Naive B cell (primary cell): ENCODE measurements around the gene NCAN. TPM values are rescaled to one million over a fixed set of nuclear protein-coding genes. Genes with fewer than 3 reads are reported as not detected.
"Not testable (repeated sequence)": the region's sequence is repeated elsewhere in the genome, so short reads cannot be mapped to it uniquely, and the experiment has no call there.

Source experiments
- ATAC-seq, 2 donors: fragments of 150-1000 bp; cut with Tn5 transposase; 2 replicates each; pipeline ENCODE4 v1.10.0; 2021; ENCODE audit warnings: low read depth in 2 of 2, mild to moderate bottlenecking in 2 of 2, moderate library complexity in 2 of 2
- DNase-seq: peaks from one replicate; pipeline ENCODE4 v3.0.0; 2022
- H3K27ac Mint-ChIP-seq, 6 donors: one replicate each; pipeline ENCODE4 v1.8.0; 2020 to 2022; ENCODE audit warnings: mild to moderate bottlenecking in 6 of 6, mixed read lengths in 6 of 6, moderate library complexity in 5 of 6, inconsistent platforms in 2 of 6
- H3K27me3 Mint-ChIP-seq, 3 donors: one replicate each; pipeline ENCODE4 v1.8.0; 2021 to 2022; ENCODE audit warnings: mixed read lengths in 3 of 3, mild to moderate bottlenecking in 1 of 3
- H3K36me3 Mint-ChIP-seq, 2 donors: one replicate each; pipeline ENCODE4 v1.8.0; 2020 to 2022; ENCODE audit warnings: mixed read lengths in 2 of 2, inconsistent platforms in 1 of 2, mild to moderate bottlenecking in 1 of 2
- H3K4me1 Mint-ChIP-seq, 3 donors: one replicate each; pipeline ENCODE4 v1.8.0; 2020 to 2022; ENCODE audit warnings: mixed read lengths in 3 of 3, inconsistent platforms in 1 of 3, mild to moderate bottlenecking in 1 of 3, moderate library complexity in 1 of 3
- H3K4me3 Mint-ChIP-seq, 8 donors: one replicate each; pipeline ENCODE4 v1.8.0; 2020 to 2022; ENCODE audit warnings: mild to moderate bottlenecking in 8 of 8, mixed read lengths in 8 of 8, moderate library complexity in 8 of 8, inconsistent platforms in 2 of 8
- H3K9me3 Mint-ChIP-seq, 7 donors: one replicate each; pipeline ENCODE4 v1.8.0; 2020 to 2022; ENCODE audit warnings: mixed read lengths in 7 of 7, mild to moderate bottlenecking in 5 of 7, inconsistent platforms in 2 of 7, moderate library complexity in 1 of 7
- polyA plus RNA-seq, 6 donors: library from polyadenylated mRNA; unstranded; fragments of 300-500 nt; fragmentation: Illumina TruSeq; gene quantifications; one replicate each; pipeline ENCODE4 v1.2.3, GENCODE V29; 2021; ENCODE audit warnings: low read depth in 6 of 6

The NCAN gene
- polyA plus RNA-seq, 6 donors from 2014 or later, result not detected

DNA sequence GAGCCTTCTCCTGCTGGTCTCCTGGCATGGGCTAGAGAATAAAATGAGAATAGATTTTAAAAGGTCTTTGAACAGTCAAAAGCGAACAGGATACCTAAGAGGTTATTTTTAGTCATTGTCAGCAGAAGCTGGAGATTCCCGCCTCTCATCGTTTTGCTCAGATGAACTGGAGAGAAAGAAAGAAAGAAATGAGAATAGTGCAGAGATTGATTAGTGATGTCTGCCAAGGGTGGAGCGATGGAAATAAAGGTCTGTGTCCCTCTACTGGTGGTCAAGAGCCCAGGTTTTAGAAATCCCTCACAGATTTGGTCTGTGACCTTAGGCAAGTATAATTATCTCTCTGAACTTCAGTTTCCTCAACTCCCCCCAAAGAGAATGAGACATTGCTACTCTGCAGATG lies 5.3 kb downstream of the NCAN start:
- Mint-ChIP-seq H3K9me3 (peaks cover 0 to 9% (median 3%) of the 10 kb centered on the region in 7 donors), H3K27ac (no peak overlapping the region)

DNA sequence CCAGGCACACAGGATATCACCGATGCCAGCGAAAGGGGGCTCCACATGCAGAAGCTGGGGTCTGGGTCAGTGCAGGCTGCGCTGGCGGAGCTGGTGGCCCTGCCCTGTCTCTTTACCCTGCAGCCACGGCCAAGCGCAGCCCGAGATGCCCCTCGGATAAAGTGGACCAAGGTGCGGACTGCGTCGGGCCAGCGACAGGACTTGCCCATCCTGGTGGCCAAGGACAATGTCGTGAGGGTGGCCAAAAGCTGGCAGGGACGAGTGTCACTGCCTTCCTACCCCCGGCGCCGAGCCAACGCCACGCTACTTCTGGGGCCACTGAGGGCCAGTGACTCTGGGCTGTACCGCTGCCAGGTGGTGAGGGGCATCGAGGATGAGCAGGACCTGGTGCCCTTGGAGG lies 7.2 kb downstream of the NCAN start:
- peaks cover 19 to 48% (median 29%) of the 10 kb centered on the region in 3 donors for H3K27me3 Mint-ChIP-seq

More for the DNA sequence above, 5.3 kb downstream of the NCAN start:
- no peak overlapping the region for H3K4me3 Mint-ChIP-seq
- ATAC-seq, result no peak
- H3K27me3 Mint-ChIP-seq, result peaks cover 33 to 63% (median 37%) of the 10 kb centered on the region in 3 donors
- DNase-seq, result no peak
- H3K36me3 Mint-ChIP-seq, result peaks cover 4 to 10% of the 10 kb centered on the region in 2 donors
- H3K4me1 Mint-ChIP-seq, result peaks cover 0 to 4% (median 1%) of the 10 kb centered on the region in 3 donors

DNA sequence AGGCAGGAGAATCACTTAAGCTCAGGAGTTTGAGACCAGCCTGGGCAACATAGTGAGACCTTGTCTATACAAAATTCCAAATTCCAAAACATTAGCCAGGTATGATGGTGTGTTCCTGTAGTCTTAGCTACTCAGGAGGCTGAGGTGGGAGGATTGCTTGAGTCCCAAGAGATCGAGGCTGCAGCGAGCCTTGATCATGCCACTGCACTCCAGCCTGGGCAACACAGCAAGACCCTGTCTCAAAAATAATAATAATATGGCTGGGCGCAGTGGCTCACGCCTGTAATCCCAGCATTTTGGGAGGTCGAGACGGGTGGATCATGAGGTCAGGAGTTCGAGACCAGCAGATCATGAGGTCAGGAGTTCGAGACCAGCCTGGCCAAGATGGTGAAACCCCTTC lies 9.2 kb downstream of the NCAN start:
- H3K36me3 Mint-ChIP-seq, H3K27ac Mint-ChIP-seq, H3K9me3 Mint-ChIP-seq, ATAC-seq, DNase-seq: not testable (repeated sequence)
- peak overlapping the region in 1 of 8 donors; percentile 22 for H3K4me3 Mint-ChIP-seq
- peaks cover 6 to 15% (median 7%) of the 10 kb centered on the region in 3 donors for H3K4me1 Mint-ChIP-seq
- H3K27me3 Mint-ChIP-seq, result peaks cover 18 to 45% (median 20%) of the 10 kb centered on the region in 3 donors

More for the DNA sequence above, 7.2 kb downstream of the NCAN start:
- peaks cover 4 to 5% of the 10 kb centered on the region in 2 donors for H3K36me3 Mint-ChIP-seq
- H3K9me3 Mint-ChIP-seq, result peaks cover 0 to 9% (median 3%) of the 10 kb centered on the region in 7 donors
- DNase-seq, result no peak
- H3K27ac Mint-ChIP-seq, result no peak overlapping the region
- H3K4me3 Mint-ChIP-seq, result no peak overlapping the region
- no peak for ATAC-seq
- H3K4me1 Mint-ChIP-seq, result peaks cover 0 to 4% (median 0%) of the 10 kb centered on the region in 3 donors

DNA sequence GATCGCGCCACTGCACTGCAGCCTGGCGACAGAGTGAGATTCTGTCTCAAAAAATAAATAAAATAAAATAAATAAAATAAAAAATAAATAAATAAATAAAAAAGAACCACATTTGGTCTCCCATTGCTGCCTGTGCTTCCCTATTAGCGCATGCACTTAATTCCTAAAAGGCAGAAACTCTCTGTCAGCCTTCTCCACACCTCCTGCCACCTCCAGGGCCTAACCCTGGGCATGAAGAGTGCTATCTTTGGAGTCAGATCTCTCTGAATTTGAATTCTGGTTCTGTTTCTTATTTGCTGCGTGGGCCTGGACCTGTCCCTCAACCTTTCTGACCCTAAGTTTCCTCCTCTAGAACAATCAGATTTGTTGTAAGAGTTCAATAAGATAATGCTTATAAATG lies 11.3 kb downstream of the NCAN start:
- Mint-ChIP-seq H3K9me3 (no peaks in the 10 kb centered on the region), H3K36me3 (no peaks in the 10 kb centered on the region), H3K4me3 (no peak overlapping the region), H3K27me3 (peaks cover 9 to 42% (median 21%) of the 10 kb centered on the region in 3 donors), H3K27ac (no peak overlapping the region), H3K4me1 (peaks cover 6 to 15% (median 7%) of the 10 kb centered on the region in 3 donors)
- no peak for DNase-seq
- no peak for ATAC-seq

DNA sequence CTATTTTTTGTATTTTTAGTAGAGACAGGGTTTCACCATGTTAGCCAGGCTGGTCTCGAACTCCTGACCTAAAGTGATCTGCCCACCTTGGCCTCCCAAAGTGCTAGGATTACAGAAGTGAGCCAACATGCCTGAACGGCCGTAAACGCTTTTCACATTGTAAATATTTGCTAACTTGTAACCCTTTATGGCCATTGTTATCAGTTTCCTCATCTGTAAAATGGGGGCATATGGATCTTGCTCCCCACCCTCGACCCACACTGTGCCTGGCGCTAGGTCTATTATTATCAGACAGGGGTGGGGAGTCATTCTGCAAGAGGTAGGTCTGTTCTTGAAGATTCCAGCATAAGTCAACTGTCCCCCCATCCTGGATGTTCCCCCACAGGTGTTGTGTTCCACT lies 11.9 kb downstream of the NCAN start:
- Mint-ChIP-seq H3K9me3 (no peaks in the 10 kb centered on the region), H3K4me1 (peaks cover 6 to 15% (median 7%) of the 10 kb centered on the region in 3 donors)
- no peak for ATAC-seq

DNA sequence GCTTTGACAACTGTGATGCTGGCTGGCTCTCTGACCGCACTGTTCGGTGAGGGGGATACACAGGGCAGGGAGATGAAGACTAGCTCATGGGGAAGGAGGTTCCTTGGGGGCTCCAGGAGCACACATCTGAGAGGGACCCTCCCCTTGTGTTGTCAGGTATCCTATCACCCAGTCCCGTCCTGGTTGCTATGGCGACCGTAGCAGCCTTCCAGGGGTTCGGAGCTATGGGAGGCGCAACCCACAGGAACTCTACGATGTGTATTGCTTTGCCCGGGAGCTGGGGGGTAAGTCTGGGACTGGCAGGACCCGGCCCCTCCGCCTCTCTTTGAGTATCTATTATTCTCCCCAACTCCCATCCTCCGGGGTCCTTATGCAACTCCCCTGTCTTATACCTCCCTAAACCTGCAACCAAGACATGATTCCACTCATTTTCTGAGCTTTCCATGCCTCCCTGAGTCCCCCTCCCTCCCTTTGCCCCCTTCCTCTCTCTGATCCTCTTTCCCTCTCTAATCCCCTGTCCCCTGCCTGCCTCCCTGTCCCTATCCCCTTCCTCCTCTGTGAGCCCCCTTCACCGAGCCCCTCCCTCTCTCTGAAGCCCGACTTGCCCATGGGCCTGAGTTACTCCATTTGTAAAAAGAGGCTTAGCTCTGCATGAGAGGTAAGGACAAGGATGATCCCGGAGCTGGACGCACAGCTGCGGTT lies 12.5 kb downstream of the NCAN start:
- no peak overlapping the region for H3K27ac Mint-ChIP-seq
- peaks cover 13 to 49% (median 34%) of the 10 kb centered on the region in 3 donors for H3K27me3 Mint-ChIP-seq
- DNase-seq (no peak), ATAC-seq (no peak)
- peak overlapping the region; percentile 41 to 84 (median 71) for H3K4me3 Mint-ChIP-seq
- no peaks in the 10 kb centered on the region for H3K9me3 Mint-ChIP-seq
- peaks cover 6 to 15% (median 7%) of the 10 kb centered on the region in 3 donors for H3K4me1 Mint-ChIP-seq
- H3K36me3 Mint-ChIP-seq, result no peaks in the 10 kb centered on the region

More for the DNA sequence above, 11.9 kb downstream of the NCAN start:
- Mint-ChIP-seq H3K4me3 (peak overlapping the region in 2 of 8 donors; percentile 25 to 79), H3K27me3 (peaks cover 11 to 48% (median 27%) of the 10 kb centered on the region in 3 donors), H3K27ac (no peak overlapping the region), H3K36me3 (no peaks in the 10 kb centered on the region)
- DNase-seq, result no peak

DNA sequence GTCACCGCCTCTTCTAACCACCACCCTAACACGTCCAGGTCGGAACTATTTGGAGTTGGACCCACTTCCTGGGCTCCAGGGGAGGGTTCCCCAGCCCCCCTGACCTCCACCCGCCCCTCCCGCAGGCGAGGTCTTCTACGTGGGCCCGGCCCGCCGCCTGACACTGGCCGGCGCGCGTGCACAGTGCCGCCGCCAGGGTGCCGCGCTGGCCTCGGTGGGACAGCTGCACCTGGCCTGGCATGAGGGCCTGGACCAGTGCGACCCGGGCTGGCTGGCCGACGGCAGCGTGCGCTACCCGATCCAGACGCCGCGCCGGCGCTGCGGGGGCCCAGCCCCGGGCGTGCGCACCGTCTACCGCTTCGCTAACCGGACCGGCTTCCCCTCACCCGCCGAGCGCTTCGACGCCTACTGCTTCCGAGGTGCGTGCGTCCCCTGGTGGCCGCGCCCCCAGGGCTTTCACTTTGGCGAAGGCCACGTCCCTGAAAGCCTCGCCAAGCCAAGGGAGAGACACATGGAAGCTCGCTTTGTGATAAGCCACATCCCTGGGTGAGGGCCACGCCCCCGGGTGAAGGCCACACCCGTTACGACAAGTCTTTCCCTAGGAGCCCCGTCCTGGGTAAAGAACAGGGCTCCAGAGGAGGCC lies 13.2 kb downstream of the NCAN start:
- Mint-ChIP-seq H3K36me3 (no peaks in the 10 kb centered on the region), H3K27ac (peak overlapping the region in 1 of 6 donors; percentile 68), H3K4me1 (peaks cover 6 to 15% (median 7%) of the 10 kb centered on the region in 3 donors), H3K9me3 (no peaks in the 10 kb centered on the region), H3K27me3 (peaks cover 13 to 49% (median 34%) of the 10 kb centered on the region in 3 donors), H3K4me3 (peak overlapping the region; percentile 53 to 93 (median 80))
- ATAC-seq (peak; percentile 93 to 94), DNase-seq (peak; percentile 68)

DNA sequence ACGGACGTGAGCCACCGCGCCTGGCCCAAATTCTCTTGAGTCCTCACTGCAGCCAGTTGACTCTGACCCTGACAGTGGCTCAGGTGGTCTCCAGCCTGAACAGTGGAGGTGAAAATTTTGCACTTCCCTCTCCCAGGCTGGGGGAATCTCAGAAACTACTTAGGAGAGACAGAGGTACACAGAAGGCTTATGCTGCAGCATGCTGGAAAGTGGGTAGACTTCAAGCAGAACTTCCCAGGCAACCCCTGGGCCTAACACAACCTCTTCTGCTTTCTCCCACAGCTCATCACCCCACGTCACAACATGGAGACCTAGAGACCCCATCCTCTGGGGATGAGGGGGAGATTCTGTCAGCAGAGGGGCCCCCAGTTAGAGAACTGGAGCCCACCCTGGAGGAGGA lies 14.4 kb downstream of the NCAN start:
- Mint-ChIP-seq H3K4me1 (peaks cover 6 to 15% (median 7%) of the 10 kb centered on the region in 3 donors), H3K36me3 (no peaks in the 10 kb centered on the region), H3K27ac (no peak overlapping the region), H3K27me3 (peaks cover 13 to 49% (median 34%) of the 10 kb centered on the region in 3 donors), H3K4me3 (peak overlapping the region in 1 of 8 donors; percentile 79), H3K9me3 (no peaks in the 10 kb centered on the region)
- DNase-seq (no peak), ATAC-seq (no peak)

DNA sequence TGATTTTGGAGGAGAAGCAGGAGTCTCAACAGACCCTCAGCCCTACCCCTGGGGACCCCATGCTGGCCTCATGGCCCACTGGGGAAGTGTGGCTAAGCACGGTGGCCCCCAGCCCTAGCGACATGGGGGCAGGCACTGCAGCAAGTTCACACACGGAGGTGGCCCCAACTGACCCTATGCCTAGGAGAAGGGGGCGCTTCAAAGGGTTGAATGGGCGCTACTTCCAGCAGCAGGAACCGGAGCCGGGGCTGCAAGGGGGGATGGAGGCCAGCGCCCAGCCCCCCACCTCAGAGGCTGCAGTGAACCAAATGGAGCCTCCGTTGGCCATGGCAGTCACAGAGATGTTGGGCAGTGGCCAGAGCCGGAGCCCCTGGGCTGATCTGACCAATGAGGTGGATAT lies 14.9 kb downstream of the NCAN start:
- ATAC-seq (no peak), DNase-seq (no peak)
- Mint-ChIP-seq H3K4me3 (no peak overlapping the region), H3K27ac (no peak overlapping the region), H3K9me3 (peaks cover 0 to under 1% (median 0%) of the 10 kb centered on the region in 7 donors), H3K4me1 (peaks cover 6 to 15% (median 7%) of the 10 kb centered on the region in 3 donors), H3K27me3 (peaks cover 13 to 51% (median 36%) of the 10 kb centered on the region in 3 donors), H3K36me3 (no peaks in the 10 kb centered on the region)

DNA sequence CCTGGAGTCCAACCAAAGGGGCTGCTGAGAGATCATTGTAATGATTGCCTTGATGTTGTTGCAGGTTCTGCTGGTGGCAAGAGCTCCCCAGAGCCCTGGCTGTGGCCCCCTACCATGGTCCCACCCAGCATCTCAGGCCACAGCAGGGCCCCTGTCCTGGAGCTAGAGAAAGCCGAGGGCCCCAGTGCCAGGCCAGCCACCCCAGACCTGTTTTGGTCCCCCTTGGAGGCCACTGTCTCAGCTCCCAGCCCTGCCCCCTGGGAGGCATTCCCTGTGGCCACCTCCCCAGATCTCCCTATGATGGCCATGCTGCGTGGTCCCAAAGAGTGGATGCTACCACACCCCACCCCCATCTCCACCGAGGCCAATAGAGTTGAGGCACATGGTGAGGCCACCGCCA lies 15.5 kb downstream of the NCAN start:
- Mint-ChIP-seq H3K27me3 (peaks cover 13 to 56% (median 42%) of the 10 kb centered on the region in 3 donors), H3K4me1 (peaks cover 6 to 15% (median 7%) of the 10 kb centered on the region in 3 donors), H3K9me3 (peaks cover 0 to 4% (median 0%) of the 10 kb centered on the region in 7 donors), H3K36me3 (no peaks in the 10 kb centered on the region), H3K27ac (no peak overlapping the region), H3K4me3 (no peak overlapping the region)
- DNase-seq (no peak), ATAC-seq (no peak)

DNA sequence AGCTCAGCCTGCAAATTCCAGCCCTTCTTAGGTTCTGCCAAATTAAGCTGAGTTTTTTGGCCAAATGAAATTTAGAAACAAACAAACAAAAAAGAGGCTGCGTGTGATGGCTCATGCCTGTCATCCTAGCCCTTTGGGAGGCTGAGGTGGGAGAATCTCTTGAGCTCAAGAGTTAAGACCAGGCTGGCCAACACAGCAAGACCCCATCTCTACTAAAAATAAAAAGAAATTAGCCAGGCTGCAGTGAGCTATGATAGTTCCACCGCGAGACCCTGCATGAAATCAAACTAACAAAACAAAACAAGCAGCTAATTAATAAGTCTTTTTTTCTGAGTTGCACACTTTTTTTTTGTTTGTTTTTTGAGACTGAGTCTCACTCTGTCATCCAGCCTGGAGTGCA lies 17.9 kb downstream of the NCAN start:
- Mint-ChIP-seq H3K4me1 (peaks cover 4 to 9% (median 6%) of the 10 kb centered on the region in 3 donors), H3K27me3 (peaks cover 9 to 45% (median 36%) of the 10 kb centered on the region in 3 donors), H3K9me3 (peaks cover 0 to 16% (median 9%) of the 10 kb centered on the region in 7 donors), H3K27ac (no peak overlapping the region), H3K4me3 (no peak overlapping the region), H3K36me3 (no peaks in the 10 kb centered on the region)
- no peak for ATAC-seq
- DNase-seq, result no peak

DNA sequence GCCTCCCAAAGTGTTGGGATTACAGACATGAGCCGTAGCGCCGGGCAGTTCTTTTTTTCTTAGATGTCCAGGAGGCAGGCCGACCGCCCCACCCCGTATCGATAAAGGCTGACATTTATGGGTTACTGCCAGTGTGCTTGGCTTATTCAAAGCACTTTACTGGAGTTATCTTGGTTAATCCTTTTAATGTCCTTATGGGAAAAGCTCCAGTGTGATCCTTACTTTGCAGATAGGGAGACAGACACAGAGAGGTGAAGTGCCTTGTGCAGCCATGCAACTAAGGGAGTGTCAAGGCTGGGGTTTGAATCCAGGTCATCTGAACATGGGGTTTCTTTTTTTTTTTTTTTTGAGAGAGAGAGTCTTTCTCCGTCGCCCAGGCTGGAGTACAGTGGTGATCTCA lies 19.2 kb downstream of the NCAN start:
- peaks cover 5 to 35% (median 32%) of the 10 kb centered on the region in 3 donors for H3K27me3 Mint-ChIP-seq
- no peak for ATAC-seq
- no peaks in the 10 kb centered on the region for H3K4me1 Mint-ChIP-seq
- no peaks in the 10 kb centered on the region for H3K36me3 Mint-ChIP-seq
- no peak for DNase-seq
- no peak overlapping the region for H3K4me3 Mint-ChIP-seq
- H3K27ac Mint-ChIP-seq, result no peak overlapping the region
- H3K9me3 Mint-ChIP-seq, result peaks cover 1 to 27% (median 17%) of the 10 kb centered on the region in 7 donors

DNA sequence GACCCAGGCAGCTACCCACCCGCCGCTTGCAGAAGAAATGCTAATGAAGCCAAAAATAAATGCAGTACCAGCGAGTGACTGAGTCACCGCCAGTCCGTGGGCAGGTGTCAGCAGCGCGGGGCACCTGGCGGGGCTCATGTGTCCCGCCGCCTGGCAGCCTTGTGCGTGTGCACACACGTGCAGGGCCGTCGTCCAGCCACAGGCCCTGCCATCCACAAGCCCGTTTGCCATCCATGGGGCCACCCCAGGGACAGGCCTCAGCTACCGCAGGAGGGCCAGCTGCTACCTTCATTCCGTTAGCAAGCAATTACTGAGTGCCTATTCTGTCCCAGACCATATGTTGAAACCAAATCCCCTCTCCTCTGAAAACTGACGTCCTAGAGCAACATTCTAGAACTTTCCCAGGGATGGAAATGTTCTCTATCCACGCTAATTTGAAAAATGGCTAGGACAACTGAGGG lies 20.5 kb downstream of the NCAN start:
- H3K4me1 Mint-ChIP-seq, result no peaks in the 10 kb centered on the region
- ATAC-seq, result no peak
- H3K36me3 Mint-ChIP-seq, result no peaks in the 10 kb centered on the region
- peaks cover 5 to 31% (median 20%) of the 10 kb centered on the region in 7 donors for H3K9me3 Mint-ChIP-seq
- no peak overlapping the region for H3K4me3 Mint-ChIP-seq
- H3K27ac Mint-ChIP-seq, result no peak overlapping the region
- no peak for DNase-seq
- peaks cover 5 to 22% (median 21%) of the 10 kb centered on the region in 3 donors for H3K27me3 Mint-ChIP-seq
